ENCODE results near the gene FAM53B. TPM values are rescaled to one million over a fixed set of nuclear protein-coding genes. Genes with fewer than 3 reads are reported as not detected.

The FAM53B gene
- total RNA-seq, 1 experiment from 2014 or later = 13.7 TPM

- DNase-seq = no peak
- Mint-ChIP-seq H3K4me1 (ENCODE audit: low read depth, unreplicated experiment) (no peaks in the 10 kb centered on the region), H3K27me3 (ENCODE audit: insufficient read depth, unreplicated experiment) (no peaks in the 10 kb centered on the region), H3K9me3 (ENCODE audit: unreplicated experiment) (no peaks in the 10 kb centered on the region), H3K4me3 (ENCODE audit: unreplicated experiment) (no peak overlapping the region), H3K27ac (ENCODE audit: unreplicated experiment) (no peak overlapping the region), H3K36me3 (ENCODE audit: insufficient read depth, unreplicated experiment) (no peaks in the 10 kb centered on the region)
- H3K4me1 ChIP-seq = 0 out of 2 replicates have a peak, but pooled peaks cover 4% of the 10 kb centered on the region
- POLR2A ChIA-PET = no interaction called here
- intact Hi-C loops (cut with micrococcal nuclease; ENCODE audit: unreplicated experiment) = no loop called here
- no peaks in the 10 kb centered on the region for H3K36me3 ChIP-seq (ENCODE audit: control insufficient read depth, insufficient read depth, low read length)
- CTCF ChIA-PET = no interaction called here
- no TSS peak for BruUV-seq (replicated peaks)
- no peak overlapping the region for H3K4me3 ChIP-seq (ENCODE audit: low read depth, low read length)
- no peaks in the 10 kb centered on the region for H3K27me3 ChIP-seq (replicated peaks; ENCODE audit: control insufficient read depth, insufficient read depth, low read length)
- no peak for TF ChIP-seq CTCF (IDR thresholded peaks at IDR 0.05; ENCODE audit: insufficient read depth in 1 of 2, low read depth in 1 of 2, low read length in 1 of 2, severe bottlenecking in 1 of 2, unreplicated experiment in 1 of 2)
- no peaks in the 10 kb centered on the region for H3K9me3 ChIP-seq
Measured at GRCh38 chr10:124626759-124627380, 117.3 kb downstream of the FAM53B start.

GRCh38 chr10:124625831-124626238, 118.3 kb downstream of the FAM53B start:
- no peak for TF ChIP-seq CTCF (IDR thresholded peaks at IDR 0.05; ENCODE audit: insufficient read depth in 1 of 2, low read depth in 1 of 2, low read length in 1 of 2, severe bottlenecking in 1 of 2, unreplicated experiment in 1 of 2)
- ChIA-PET POLR2A (no interaction called here), CTCF (no interaction called here)
- no peak for DNase-seq
- H3K27me3 ChIP-seq (replicated peaks; ENCODE audit: control insufficient read depth, insufficient read depth, low read length) = no peaks in the 10 kb centered on the region
- Mint-ChIP-seq H3K4me1 (ENCODE audit: low read depth, unreplicated experiment) (no peaks in the 10 kb centered on the region), H3K27me3 (ENCODE audit: insufficient read depth, unreplicated experiment) (no peaks in the 10 kb centered on the region), H3K9me3 (ENCODE audit: unreplicated experiment) (no peaks in the 10 kb centered on the region), H3K4me3 (ENCODE audit: unreplicated experiment) (no peak overlapping the region), H3K36me3 (ENCODE audit: insufficient read depth, unreplicated experiment) (no peaks in the 10 kb centered on the region), H3K27ac (ENCODE audit: unreplicated experiment) (no peak overlapping the region)
- 0 out of 2 replicates have a peak, but pooled peaks cover 4% of the 10 kb centered on the region for H3K4me1 ChIP-seq
- H3K9me3 ChIP-seq = no peaks in the 10 kb centered on the region
- BruUV-seq (replicated peaks) = no TSS peak
- H3K4me3 ChIP-seq (ENCODE audit: low read depth, low read length) = no peak overlapping the region
- no peaks in the 10 kb centered on the region for H3K36me3 ChIP-seq (ENCODE audit: control insufficient read depth, insufficient read depth, low read length)
- intact Hi-C loops (cut with micrococcal nuclease; ENCODE audit: unreplicated experiment) = no loop called here

GRCh38 chr10:124624895-124625294, 119.3 kb downstream of the FAM53B start:
- Mint-ChIP-seq H3K9me3 (ENCODE audit: unreplicated experiment) (no peaks in the 10 kb centered on the region), H3K4me3 (ENCODE audit: unreplicated experiment) (no peak overlapping the region), H3K36me3 (ENCODE audit: insufficient read depth, unreplicated experiment) (no peaks in the 10 kb centered on the region), H3K4me1 (ENCODE audit: low read depth, unreplicated experiment) (no peaks in the 10 kb centered on the region), H3K27me3 (ENCODE audit: insufficient read depth, unreplicated experiment) (no peaks in the 10 kb centered on the region), H3K27ac (ENCODE audit: unreplicated experiment) (no peak overlapping the region)
- 0 out of 2 replicates have a peak, but pooled peaks cover 4% of the 10 kb centered on the region for H3K4me1 ChIP-seq
- no peaks in the 10 kb centered on the region for H3K36me3 ChIP-seq (ENCODE audit: control insufficient read depth, insufficient read depth, low read length)
- intact Hi-C loops (cut with micrococcal nuclease; ENCODE audit: unreplicated experiment) = no loop called here
- no peaks in the 10 kb centered on the region for H3K27me3 ChIP-seq (replicated peaks; ENCODE audit: control insufficient read depth, insufficient read depth, low read length)
- no peak for TF ChIP-seq CTCF (IDR thresholded peaks at IDR 0.05; ENCODE audit: insufficient read depth in 1 of 2, low read depth in 1 of 2, low read length in 1 of 2, severe bottlenecking in 1 of 2, unreplicated experiment in 1 of 2)
- no peak overlapping the region for H3K4me3 ChIP-seq (ENCODE audit: low read depth, low read length)
- DNase-seq = no peak
- CTCF ChIA-PET = no interaction called here
- no peaks in the 10 kb centered on the region for H3K9me3 ChIP-seq
- POLR2A ChIA-PET = no interaction called here
- no TSS peak for BruUV-seq (replicated peaks)
